SK-N-SH treated with all-trans-retinoic acid at 6 μM for 48 hours (cell line): ENCODE results near the gene FRMD3.

Source experiments
- ATAC-seq: fragments of 200-7000 bp; cut with Tn5 transposase; 3 replicates; pipeline ENCODE4 v1.9.1; 2020; ENCODE audit warnings: mild to moderate bottlenecking, moderate library complexity
- ARNTL ChIP-seq: fragments of 450-650 bp; formaldehyde crosslinking; IDR thresholded peaks from 2 replicates; pipeline ENCODE4 v1.5.0; 2020; ENCODE audit warnings: low read depth, mild to moderate bottlenecking, moderate library complexity, borderline replicate concordance
- BACH2 ChIP-seq: fragments of 250-450 bp; sonication (Bioruptor Pico); IDR thresholded peaks from 2 replicates; pipeline ENCODE4 v1.9.0; 2021; ENCODE audit warnings: mild to moderate bottlenecking, borderline replicate concordance
- CREB5 ChIP-seq: fragments of 250-450 bp; sonication (Bioruptor Pico); IDR thresholded peaks from 2 replicates; pipeline ENCODE4 v1.5.1; 2020; ENCODE audit warnings: low read depth, mild to moderate bottlenecking, moderate library complexity
- CSDC2 ChIP-seq: fragments of 250-450 bp; sonication (Bioruptor Pico); IDR thresholded peaks from 2 replicates; pipeline ENCODE4 v1.5.0; 2020; ENCODE audit warnings: mild to moderate bottlenecking, moderate library complexity
- CSRNP3 ChIP-seq: fragments of 250-450 bp; sonication (Bioruptor Pico); IDR thresholded peaks from 2 replicates; pipeline ENCODE4 v1.5.1; 2021; ENCODE audit warnings: mild to moderate bottlenecking, moderate library complexity
- ESRRG ChIP-seq: fragments of 250-450 bp; sonication (Bioruptor Pico); IDR thresholded peaks from 2 replicates; pipeline ENCODE4 v1.6.1; 2021; ENCODE audit warnings: mild to moderate bottlenecking
- GLIS3 ChIP-seq: fragments of 250-450 bp; sonication (Bioruptor Pico); IDR thresholded peaks from 2 replicates; pipeline ENCODE4 v1.5.0; 2020; ENCODE audit warnings: mild to moderate bottlenecking, moderate library complexity
- OSR1 ChIP-seq: fragments of 250-450 bp; sonication (Bioruptor Pico); IDR thresholded peaks from 2 replicates; pipeline ENCODE4 v1.8.0; 2022; ENCODE audit warnings: moderate library complexity, mild to moderate bottlenecking, inconsistent platforms
- PATZ1 ChIP-seq: fragments of 250-450 bp; sonication (Bioruptor Pico); IDR thresholded peaks from 2 replicates; pipeline ENCODE4 v1.8.0; 2020; ENCODE audit warnings: mild to moderate bottlenecking, moderate library complexity, borderline replicate concordance
- PPARA ChIP-seq: fragments of 250-450 bp; sonication (Bioruptor Pico); IDR thresholded peaks from 2 replicates; pipeline ENCODE4 v1.5.0; 2020; ENCODE audit warnings: mild to moderate bottlenecking, borderline replicate concordance
- RARB ChIP-seq: fragments of 250-450 bp; sonication (Bioruptor Pico); IDR thresholded peaks from 2 replicates; pipeline ENCODE4 v1.8.0; 2021; ENCODE audit warnings: mild to moderate bottlenecking, moderate library complexity
- SNAI2 ChIP-seq: fragments of 250-450 bp; sonication (Bioruptor Pico); IDR thresholded peaks from 2 replicates; pipeline ENCODE4 v1.5.0; 2020; ENCODE audit warnings: mild to moderate bottlenecking, moderate library complexity
- TCF4 ChIP-seq: fragments of 250-450 bp; sonication (Bioruptor Pico); IDR thresholded peaks from 2 replicates; pipeline ENCODE4 v1.8.0; 2021; ENCODE audit warnings: mild to moderate bottlenecking, moderate library complexity, borderline replicate concordance
- TOX ChIP-seq: fragments of 250-450 bp; sonication (Bioruptor Pico); IDR thresholded peaks from 2 replicates; pipeline ENCODE4 v1.8.0; 2021; ENCODE audit warnings: mild to moderate bottlenecking, moderate library complexity, borderline replicate concordance
- TSHZ2 ChIP-seq: fragments of 250-450 bp; sonication (Bioruptor Pico); IDR thresholded peaks from 2 replicates; pipeline ENCODE4 v1.5.0; 2020; ENCODE audit warnings: mild to moderate bottlenecking, moderate library complexity
- ZC3H10 ChIP-seq: fragments of 250-450 bp; sonication (Bioruptor Pico); IDR thresholded peaks from 2 replicates; pipeline ENCODE4 v1.5.1; 2021; ENCODE audit warnings: mild to moderate bottlenecking, moderate library complexity
- ZFP3 ChIP-seq: fragments of 250-450 bp; sonication (Bioruptor Pico); IDR thresholded peaks from 2 replicates; pipeline ENCODE4 v1.5.0; 2020; ENCODE audit warnings: mild to moderate bottlenecking, moderate library complexity
- ZFP30 ChIP-seq: fragments of 450-650 bp; formaldehyde crosslinking; IDR thresholded peaks from 2 replicates; pipeline ENCODE4 v1.5.0; 2022; ENCODE audit warnings: mild to moderate bottlenecking, moderate library complexity
- ZNF565 ChIP-seq: fragments of 450-650 bp; formaldehyde crosslinking; conservative IDR thresholded peaks from 2 replicates; pipeline ENCODE4 v1.5.0; 2020; ENCODE audit warnings: low read depth, mild to moderate bottlenecking, moderate library complexity
- ZNF70 ChIP-seq: fragments of 450-650 bp; formaldehyde crosslinking; IDR thresholded peaks from 2 replicates; pipeline ENCODE4 v1.5.0; 2020; ENCODE audit warnings: mild to moderate bottlenecking, moderate library complexity
- ZNF8 ChIP-seq: fragments of 450-650 bp; formaldehyde crosslinking; IDR thresholded peaks from 2 replicates; pipeline ENCODE4 v1.5.0; 2020; ENCODE audit warnings: mild to moderate bottlenecking, moderate library complexity

The FRMD3 gene

GRCh38 chr9:83538890-83539238 lies 663 bp upstream of the FRMD3 start:
- no peak for ATAC-seq
- TF ChIP-seq ZNF8 (CRISPR knock-in tag): no peak
- no peak for TF ChIP-seq PPARA (CRISPR knock-in tag)
- TF ChIP-seq RARB: no peak
- no peak for TF ChIP-seq PATZ1 (CRISPR knock-in tag)
- TF ChIP-seq BACH2 (CRISPR knock-in tag): no peak
- no peak for TF ChIP-seq ZNF70
- no peak for TF ChIP-seq TCF4 (CRISPR knock-in tag)
- TF ChIP-seq TOX (CRISPR knock-in tag): no peak
- TF ChIP-seq SNAI2: no peak
- no peak for TF ChIP-seq OSR1
- no peak for TF ChIP-seq ZC3H10 (CRISPR knock-in tag)
- no peak for TF ChIP-seq ZFP3 (CRISPR knock-in tag)
- TF ChIP-seq GLIS3 (CRISPR knock-in tag): no peak
- TF ChIP-seq TSHZ2 (CRISPR knock-in tag): no peak
- TF ChIP-seq ZNF565 (CRISPR knock-in tag): no peak
- no peak for TF ChIP-seq ZFP30 (CRISPR knock-in tag)
- no peak for TF ChIP-seq ARNTL (CRISPR knock-in tag)

- TF ChIP-seq BACH2 (CRISPR knock-in tag): no peak
- no peak for TF ChIP-seq ZFP3 (CRISPR knock-in tag)
- TF ChIP-seq TCF4 (CRISPR knock-in tag): no peak
- TF ChIP-seq CSDC2 (CRISPR knock-in tag): no peak
- no peak for TF ChIP-seq ARNTL (CRISPR knock-in tag)
- TF ChIP-seq ZC3H10 (CRISPR knock-in tag): no peak
- no peak for TF ChIP-seq ESRRG
- TF ChIP-seq PATZ1 (CRISPR knock-in tag): no peak
- TF ChIP-seq PPARA (CRISPR knock-in tag): no peak
- ATAC-seq: peak; percentile 48
These were observed 650 bp downstream of the FRMD3 start for GRCh38 chr9:83537331-83538171.

- TF ChIP-seq GLIS3 (CRISPR knock-in tag) (no peak), CSDC2 (CRISPR knock-in tag) (no peak), OSR1 (no peak), RARB (no peak), PPARA (CRISPR knock-in tag) (no peak)
- no peak for ATAC-seq
These were observed 1.9 kb downstream of the FRMD3 start for GRCh38 chr9:83536332-83536731.

GRCh38 chr9:83535736-83536135 lies 2.5 kb downstream of the FRMD3 start:
- ATAC-seq: no peak
- TF ChIP-seq ZNF565 (CRISPR knock-in tag) (no peak), CREB5 (no peak), PATZ1 (CRISPR knock-in tag) (no peak), TOX (CRISPR knock-in tag) (no peak), CSRNP3 (CRISPR knock-in tag) (no peak), ARNTL (CRISPR knock-in tag) (no peak), BACH2 (CRISPR knock-in tag) (no peak), SNAI2 (no peak), GLIS3 (CRISPR knock-in tag) (no peak), ESRRG (no peak), ZFP30 (CRISPR knock-in tag) (no peak), RARB (no peak), TCF4 (CRISPR knock-in tag) (no peak)
